NCI-H748 (cell line): ENCODE measurements around the gene ITGA2B.
A peak's percentile ranks its signal among the peaks of the same experiment; 100 is the strongest.
"Not testable (repeated sequence)": the region's sequence is repeated elsewhere in the genome, so short reads cannot be mapped to it uniquely, and the experiment has no call there.

ENCODE experiments used
- DNase-seq: peaks from one replicate; lab custom pipeline; 2025; ENCODE audit not compliant: unreplicated experiment; lab: John Stamatoyannopoulos, UW

The ITGA2B gene

DNA sequence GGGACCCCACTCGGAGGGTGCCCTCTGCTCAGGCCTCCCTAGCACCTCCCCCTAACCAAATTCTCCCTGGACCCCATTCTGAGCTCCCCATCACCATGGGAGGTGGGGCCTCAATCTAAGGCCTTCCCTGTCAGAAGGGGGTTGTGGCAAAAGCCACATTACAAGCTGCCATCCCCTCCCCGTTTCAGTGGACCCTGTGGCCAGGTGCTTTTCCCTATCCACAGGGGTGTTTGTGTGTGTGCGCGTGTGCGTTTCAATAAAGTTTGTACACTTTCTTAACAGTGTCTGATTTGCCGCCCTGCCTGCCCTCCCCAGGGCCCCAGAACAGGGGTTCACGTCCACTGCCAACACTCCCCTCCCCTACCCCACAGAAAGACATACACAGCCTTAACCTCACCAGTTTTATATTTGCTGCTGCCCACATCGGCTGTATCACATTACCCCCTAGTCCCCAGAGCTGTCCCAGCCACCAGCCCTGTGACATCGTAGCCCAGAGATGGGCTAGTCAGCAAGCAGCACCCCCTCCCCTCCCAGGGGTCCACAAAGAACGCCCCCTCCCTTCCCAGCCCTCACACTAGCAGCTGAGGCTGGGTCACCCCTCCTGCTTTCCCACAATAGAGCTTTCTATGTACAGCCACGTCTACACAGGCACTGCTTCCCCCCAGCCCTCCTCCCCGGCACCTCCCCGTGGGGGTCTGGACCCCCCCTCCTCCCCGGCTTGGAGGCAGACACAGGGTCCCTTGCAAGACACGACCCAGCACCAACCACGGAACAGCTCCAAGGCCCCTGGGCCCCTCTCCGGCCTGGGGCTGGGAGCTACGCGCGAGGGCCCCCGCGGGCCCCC lies 36.4 kb downstream of the ITGA2B start:
- DNase-seq: no peak

DNA sequence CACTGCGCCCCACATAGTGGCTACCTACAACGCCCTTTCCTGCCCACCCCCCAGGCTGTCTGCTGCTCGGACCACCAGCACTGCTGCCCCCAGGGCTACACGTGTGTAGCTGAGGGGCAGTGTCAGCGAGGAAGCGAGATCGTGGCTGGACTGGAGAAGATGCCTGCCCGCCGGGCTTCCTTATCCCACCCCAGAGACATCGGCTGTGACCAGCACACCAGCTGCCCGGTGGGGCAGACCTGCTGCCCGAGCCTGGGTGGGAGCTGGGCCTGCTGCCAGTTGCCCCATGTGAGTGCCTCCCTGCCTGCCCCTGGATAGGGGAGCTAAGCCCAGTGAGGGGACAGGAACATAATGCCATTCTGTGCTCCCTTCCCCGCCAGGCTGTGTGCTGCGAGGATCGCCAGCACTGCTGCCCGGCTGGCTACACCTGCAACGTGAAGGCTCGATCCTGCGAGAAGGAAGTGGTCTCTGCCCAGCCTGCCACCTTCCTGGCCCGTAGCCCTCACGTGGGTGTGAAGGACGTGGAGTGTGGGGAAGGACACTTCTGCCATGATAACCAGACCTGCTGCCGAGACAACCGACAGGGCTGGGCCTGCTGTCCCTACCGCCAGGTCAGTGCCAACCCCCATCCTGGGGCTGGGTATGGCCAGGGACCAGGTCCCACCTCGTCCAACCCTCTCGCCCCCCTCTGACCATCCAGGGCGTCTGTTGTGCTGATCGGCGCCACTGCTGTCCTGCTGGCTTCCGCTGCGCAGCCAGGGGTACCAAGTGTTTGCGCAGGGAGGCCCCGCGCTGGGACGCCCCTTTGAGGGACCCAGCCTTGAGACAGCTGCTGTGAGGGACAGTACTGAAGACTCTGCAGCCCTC lies 37.3 kb downstream of the ITGA2B start:
- DNase-seq: no peak

DNA sequence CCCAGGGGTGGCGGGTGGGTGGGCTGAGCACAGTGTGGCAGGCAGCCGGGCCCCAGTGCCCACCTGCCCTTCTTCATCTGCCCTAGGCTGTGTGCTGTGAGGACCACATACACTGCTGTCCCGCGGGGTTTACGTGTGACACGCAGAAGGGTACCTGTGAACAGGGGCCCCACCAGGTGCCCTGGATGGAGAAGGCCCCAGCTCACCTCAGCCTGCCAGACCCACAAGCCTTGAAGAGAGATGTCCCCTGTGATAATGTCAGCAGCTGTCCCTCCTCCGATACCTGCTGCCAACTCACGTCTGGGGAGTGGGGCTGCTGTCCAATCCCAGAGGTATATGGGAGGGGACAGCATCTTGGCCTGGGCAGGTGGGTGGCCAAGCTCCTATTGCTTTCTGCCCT lies 38.0 kb downstream of the ITGA2B start:
- DNase-seq: no peak

DNA sequence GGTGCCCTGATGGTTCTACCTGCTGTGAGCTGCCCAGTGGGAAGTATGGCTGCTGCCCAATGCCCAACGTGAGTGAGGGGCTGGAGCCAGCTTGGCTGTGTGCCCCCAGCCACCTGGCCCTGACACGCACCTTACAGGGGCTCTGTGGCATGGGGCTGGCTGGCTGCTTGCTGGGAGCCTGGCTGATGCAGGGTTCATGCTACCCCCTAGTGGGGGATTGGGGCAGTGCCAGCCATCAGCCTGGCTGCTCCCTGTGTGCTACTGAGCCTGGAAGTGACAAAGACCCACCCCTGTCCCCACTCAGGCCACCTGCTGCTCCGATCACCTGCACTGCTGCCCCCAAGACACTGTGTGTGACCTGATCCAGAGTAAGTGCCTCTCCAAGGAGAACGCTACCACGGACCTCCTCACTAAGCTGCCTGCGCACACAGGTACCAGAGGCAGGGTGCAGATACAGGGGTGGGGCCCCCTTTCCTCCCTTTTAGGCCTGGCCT lies 38.7 kb downstream of the ITGA2B start:
- DNase-seq: peak; percentile 67

DNA sequence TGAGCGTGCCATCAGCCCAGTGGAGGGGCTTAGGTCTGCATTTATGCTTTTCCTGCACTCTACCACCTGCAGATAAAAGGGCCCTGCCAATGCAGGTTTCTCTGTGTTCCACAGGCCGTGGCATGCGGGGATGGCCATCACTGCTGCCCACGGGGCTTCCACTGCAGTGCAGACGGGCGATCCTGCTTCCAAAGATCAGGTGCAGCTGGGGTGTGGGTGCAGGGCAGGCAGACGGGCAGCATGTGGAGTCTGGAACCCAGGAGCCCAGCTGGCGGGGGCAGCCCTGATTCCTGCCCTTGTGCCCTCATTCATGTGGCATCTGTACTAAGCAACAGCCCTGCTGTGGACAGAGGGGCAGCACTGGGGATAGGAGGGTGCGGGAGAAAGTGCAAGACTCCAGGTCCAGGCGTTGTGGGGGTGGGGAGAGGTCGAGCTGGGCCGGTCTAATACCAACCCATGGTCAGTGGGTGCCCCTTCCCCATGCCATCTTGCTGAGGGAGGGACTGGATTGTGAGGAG lies 39.8 kb downstream of the ITGA2B start:
- DNase-seq: no peak

DNA sequence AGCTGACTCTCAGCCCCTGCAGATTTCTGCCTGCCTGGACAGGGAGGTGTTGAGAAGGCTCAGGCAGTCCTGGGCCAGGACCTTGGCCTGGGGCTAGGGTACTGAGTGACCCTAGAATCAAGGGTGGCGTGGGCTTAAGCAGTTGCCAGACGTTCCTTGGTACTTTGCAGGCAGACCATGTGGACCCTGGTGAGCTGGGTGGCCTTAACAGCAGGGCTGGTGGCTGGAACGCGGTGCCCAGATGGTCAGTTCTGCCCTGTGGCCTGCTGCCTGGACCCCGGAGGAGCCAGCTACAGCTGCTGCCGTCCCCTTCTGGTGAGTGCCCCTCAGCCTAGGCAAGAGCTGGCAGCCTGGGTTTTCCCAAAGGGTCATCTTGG lies 40.5 kb downstream of the ITGA2B start:
- DNase-seq: no peak

DNA sequence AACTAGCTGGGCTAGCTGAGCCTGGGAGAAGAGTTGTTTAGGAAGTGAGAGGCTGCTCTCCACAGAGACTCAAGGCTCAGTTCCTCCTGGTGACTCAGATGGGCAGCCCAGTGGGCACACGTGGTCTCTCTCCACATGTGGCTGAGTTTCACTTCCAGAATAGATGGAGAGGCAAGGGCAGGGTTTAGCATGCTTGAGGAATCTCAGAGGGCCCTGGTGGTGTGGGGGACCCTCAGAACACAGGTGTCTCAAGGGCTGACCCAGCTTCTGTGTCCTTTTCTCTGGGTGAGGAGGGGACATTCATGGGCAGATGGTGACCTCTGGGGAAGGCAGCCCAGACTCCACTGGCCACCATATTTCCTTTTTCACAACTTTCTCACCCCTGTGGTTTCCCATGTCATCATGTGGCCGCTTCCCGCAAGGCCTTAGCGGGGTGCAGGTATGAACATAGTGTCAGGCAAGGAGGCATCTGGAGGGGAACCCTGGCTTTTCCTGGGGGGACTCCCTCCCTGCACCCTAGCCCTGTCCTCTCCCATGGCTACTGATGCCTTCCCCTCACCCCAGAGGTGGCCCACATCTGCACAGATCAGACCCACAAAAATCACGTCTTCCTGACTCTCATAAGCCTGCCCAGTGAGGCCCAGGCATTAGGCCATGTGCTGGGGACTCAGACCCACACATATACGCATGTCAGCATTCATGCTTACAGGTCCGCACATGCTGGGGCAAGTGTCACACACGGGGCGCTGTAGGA lies 41.0 kb downstream of the ITGA2B start:
- DNase-seq: no peak

DNA sequence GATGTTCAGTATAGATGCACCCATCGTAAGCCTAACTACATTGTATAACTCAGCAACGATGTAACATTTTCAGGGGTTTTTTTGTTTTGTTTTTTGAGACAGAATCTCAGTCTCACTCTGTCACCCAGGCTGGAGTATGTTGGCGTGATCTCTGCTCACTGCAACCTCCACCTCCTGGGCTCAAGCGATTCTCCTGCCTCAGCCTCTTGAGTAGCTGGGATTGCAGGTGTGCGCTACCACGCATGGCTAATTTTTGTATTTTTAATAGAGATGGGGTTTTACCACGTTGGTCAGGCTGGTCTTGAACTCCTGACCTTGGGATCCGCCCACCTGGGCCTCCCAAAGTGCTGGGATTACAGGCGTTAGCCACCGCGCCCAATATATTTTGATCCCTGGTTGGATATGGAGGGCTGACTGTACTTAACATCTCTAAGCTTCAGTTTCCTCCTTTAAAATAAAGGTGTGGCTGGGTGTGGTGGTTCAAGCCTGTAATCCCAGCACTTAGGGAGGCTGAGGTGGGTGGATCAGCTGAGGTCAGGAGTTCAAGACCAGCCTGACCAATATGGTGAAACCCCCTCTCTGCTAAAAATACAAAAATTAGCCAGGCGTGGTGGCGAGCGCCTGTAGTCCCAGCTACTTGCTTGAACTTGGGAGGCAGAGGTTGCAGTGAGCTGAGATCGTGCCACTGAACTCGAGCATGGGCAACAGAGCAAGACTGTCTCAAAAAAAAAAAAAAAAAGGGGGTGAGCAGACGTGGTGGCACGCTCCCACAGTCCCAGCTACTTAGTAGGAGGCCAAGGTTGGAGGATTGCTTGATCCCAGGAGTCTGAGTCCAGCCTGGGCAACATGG lies 42.0 kb downstream of the ITGA2B start:
- DNase-seq: not testable (repeated sequence)

DNA sequence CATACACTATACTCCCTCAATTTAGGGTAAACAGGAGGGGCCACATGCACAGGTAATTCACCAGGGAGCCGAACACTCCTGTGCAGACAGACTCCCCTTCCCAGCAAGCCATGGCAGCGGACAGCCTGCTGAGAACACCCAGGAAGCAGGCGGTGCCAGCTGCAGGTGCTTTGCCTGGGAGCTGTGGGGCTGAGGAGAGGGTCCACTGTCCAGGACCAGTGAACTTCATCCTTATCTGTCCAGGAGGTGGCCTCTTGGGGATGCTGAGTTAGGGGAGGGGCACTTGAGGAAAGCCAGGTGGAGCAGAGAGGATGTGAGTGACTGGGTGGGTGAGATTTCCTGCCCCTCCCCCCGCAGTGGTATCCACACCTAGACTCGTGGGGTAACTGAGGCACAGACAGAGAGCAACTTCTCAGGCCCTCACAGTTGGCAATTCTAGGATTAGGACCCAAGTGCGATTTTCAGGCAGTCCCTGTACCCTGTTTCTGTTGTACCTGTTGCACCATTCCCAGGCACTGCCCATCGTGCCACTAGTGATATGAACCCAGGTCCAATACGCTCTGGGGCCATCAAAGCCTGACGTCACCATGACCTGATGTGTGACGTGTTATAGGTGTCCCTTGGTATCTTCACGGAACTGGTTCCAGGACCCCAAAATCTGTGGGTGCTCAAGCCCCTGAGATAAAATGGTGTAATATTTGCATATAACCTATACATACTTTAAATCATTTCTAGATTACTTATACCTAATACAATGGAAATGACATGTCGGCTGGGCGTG lies 43.2 kb downstream of the ITGA2B start:
- DNase-seq: no peak

DNA sequence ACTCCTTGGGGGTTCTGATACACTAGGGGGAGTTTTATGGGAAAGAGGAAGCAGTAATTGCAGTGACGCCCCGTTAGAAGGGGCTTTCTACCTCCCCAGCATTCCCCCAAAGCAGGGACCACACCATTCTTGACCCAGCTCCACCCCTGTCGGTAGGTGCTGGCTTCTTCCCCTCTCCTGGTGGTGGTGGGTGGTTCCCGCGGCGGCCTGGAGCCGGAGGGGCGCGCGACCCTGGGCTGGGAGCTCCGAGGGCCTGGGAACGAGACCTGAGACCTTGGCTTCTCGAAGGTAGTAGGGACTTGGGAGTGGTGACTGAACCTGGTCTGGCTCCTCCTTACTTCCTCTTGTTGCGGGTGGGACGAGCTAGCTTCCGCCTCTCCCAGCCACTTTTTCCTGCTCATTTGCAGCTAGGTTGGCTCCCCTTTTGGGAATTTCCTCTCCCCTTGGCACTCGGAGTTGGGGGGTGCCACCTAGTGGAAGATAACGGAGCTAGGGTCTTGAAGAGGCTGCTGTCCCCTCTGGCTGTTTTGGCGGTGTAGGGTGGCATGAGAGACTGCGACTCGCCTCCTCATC lies 43.9 kb downstream of the ITGA2B start:
- DNase-seq: peak; percentile 86

DNA sequence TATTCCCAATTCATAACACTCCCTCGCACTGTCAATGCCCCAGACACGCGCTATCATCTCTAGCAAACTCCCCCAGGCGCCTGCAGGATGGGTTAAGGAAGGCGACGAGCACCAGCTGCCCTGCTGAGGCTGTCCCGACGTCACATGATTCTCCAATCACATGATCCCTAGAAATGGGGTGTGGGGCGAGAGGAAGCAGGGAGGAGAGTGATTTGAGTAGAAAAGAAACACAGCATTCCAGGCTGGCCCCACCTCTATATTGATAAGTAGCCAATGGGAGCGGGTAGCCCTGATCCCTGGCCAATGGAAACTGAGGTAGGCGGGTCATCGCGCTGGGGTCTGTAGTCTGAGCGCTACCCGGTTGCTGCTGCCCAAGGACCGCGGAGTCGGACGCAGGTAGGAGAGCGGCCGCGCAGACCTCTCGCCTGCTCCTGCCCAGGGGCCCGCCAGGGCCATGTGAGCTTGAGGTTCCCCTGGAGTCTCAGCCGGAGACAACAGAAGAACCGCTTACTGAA lies 44.5 kb downstream of the ITGA2B start, which contains the start of gene GRN:
Gene GRN (plus strand): TSS at position 364 of the 515 bp plus-strand sequence. CDS start 3,863 bp downstream, outside the sequence.
- peak; percentile 98 for DNase-seq

DNA sequence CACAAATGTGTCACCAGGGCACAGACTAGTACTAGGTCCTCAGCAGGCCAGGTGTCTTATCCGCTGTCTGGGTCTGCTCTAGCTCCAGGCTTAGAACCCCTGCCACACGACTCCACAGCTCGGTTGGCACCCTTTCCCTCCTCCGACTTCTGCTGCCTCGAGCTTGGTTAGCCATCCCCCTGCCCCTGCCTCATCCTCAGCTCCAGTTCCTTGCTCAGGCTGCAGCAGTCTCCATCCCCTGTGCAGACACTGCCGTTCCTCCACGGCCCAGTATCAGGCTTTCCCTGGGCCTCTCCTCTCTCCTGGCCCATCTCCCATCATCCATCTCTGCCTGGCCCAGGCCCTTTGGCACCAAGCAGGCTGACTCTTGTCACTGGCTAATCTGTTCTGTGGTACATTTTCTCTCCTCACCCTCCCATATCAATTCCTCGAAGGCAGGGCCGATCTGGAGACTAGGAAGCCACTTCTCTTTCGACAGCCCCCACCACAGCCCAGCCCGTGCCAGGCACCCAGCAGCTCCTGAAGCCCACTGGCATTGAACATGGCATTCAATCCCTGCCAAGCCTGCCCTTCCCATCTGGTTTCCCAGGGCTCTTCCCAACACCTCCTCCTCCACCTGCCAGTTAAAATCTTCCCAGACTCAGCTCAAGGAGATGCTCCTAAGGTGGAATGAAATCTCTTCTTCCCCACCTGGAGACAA lies 45.8 kb downstream of the ITGA2B start:
- DNase-seq: no peak

DNA sequence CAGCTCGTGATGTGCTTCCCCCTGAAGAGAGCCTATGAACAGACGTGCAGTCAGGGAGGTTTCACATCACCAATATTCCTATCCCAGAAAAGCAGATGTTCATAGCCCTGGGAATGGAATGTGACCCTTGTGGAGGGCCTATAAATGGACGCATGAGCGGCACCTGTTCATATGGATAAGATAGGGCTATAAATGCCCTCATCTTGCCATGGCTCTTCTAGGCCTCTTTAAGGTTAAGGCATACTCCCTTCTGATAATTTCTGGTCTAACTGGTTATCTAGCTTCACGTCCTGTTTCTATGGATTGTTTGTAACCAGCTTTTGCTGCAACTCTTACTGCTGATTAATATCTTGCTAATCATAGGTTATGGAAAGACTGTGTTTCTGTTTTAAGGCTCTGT lies 48.9 kb downstream of the ITGA2B start:
- not testable (repeated sequence) for DNase-seq

DNA sequence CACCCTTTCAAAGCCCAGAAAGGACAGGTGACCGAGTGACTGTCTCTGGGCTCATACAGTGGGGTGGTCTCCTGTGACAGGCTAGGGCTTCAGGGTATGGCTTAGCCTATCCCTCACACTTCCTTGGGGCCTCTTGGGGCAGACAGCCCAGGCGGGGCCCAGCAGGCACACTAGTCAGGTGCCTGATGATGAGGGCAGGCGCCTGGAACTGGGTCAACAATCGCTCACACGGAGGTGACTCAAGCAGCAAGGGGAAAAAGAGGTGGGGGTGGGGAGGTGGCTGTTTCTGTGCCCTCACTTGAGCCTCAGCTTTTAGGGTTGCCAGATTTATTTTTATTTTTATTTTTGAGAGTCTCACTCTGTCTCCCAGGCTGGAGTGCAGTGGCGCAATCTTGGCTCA lies 50.7 kb downstream of the ITGA2B start:
- no peak for DNase-seq

DNA sequence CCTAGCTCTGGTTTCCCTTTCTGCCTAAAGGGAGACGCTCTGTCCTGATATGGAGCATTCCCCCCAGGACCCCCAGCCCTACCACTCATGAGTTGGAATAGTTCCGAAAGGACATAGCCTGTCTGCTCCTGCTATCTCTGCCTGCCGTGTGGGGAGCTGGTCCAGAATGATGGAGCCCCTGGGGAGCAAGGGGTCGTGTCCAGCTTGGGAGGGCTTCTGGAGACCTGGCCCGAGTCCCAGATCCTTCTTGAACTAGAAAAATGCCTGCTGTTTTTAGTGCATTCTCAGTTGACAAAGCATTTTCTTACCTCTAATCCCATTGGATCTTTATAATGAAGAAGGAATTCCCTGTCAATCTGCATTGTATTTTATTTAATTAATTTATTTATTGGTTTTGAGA lies 53.5 kb downstream of the ITGA2B start:
- no peak for DNase-seq

DNA sequence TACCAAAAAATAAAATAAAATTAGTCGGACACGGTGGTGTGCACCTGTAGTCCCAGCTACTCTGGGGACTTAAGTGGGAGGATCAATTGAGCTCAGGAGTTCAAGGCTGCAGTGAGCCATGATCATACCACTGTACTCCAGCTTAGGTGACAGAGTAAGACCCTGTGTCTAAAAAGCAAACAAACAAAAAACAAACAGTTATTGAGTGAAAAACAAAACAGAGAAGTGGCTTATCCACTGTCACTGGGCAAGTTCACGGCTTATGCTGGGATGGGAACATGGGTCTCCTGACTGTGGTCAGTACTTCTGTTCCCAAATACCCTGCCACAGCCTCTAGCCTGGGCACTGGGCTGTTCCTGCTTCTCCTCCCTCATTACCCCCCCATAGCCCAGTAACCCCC lies 53.9 kb downstream of the ITGA2B start:
- no peak for DNase-seq

DNA sequence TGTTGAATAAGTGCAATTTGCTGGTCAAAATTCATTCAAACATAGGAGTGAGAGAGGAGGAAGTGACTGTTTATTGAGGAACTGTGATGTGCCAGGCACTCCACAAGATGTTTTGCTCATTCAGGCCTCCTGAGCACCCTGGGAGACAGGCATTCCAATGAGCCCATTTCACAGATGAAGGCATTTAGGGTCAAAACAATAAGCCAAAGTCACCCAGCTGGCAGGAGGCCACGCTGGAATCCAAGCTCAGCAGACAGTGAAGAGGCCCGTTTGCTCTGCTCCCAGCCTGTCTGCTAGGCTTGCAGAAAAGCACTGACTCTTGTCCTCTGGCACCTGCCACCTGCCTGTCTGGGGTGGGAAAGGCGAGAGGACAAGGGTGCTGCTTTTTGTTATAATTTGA lies 54.7 kb downstream of the ITGA2B start:
- DNase-seq: no peak

DNA sequence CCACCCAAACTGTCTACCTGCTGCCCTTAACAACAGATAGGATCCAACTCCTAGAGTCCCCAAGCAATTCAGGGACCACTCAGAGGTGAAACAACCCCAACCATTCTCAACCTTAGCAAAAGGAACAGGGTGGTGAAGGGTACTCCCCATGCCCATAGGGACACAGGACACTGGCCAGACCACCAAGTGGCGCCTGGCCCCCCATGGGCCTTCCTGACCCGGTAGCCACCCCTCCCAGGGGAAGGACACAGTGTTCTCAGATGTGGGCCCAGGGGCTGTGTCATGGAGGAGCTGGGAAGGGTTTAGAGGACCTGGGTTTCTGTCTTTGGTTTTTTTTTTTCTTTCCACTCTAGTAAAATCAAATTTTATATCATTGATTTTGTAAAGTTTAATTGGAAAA lies 55.1 kb downstream of the ITGA2B start:
- no peak for DNase-seq
